Hippocampal formation (tissue), 2 donors: ENCODE results near the gene LRRC73.
A peak's percentile ranks its signal among the peaks of the same experiment; 100 is the strongest.
"Not testable (repeated sequence)": the region's sequence is repeated elsewhere in the genome, so short reads cannot be mapped to it uniquely, and the experiment has no call there.

Experiments
- DNase-seq, 2 donors: peaks; one replicate each; lab custom pipeline; 2025; lab: John Stamatoyannopoulos, UW

Gene LRRC73

GRCh38 chr6:43511824-43512415 is 1.8 kb upstream of the LRRC73 start:
- DNase-seq, result no peak

- no peak for DNase-seq
Measured at GRCh38 chr6:43510827-43511163, 649 bp upstream of the LRRC73 start.

- no peak for DNase-seq
Measured at GRCh38 chr6:43509142-43509983, 783 bp downstream of the LRRC73 start.

- no peak for DNase-seq
Measured at GRCh38 chr6:43508481-43509141, 1.5 kb downstream of the LRRC73 start.

- peak; percentile 62 to 75 for DNase-seq
Measured at GRCh38 chr6:43506667-43507471, 3.3 kb downstream of the LRRC73 start.

GRCh38 chr6:43506171-43506570 is 4.0 kb downstream of the LRRC73 start:
- DNase-seq, result no peak

- no peak for DNase-seq
Measured at GRCh38 chr6:43505718-43506117, 4.4 kb downstream of the LRRC73 start.

- no peak for DNase-seq
Measured at GRCh38 chr6:43504756-43505593, 5.2 kb downstream of the LRRC73 start.

- DNase-seq, result no peak
Measured at GRCh38 chr6:43503443-43503842, 6.7 kb downstream of the LRRC73 start.

- peak in 1 of 2 donors; percentile 26 for DNase-seq
Measured at GRCh38 chr6:43502666-43503065, 7.5 kb downstream of the LRRC73 start.

- no peak for DNase-seq
Measured at GRCh38 chr6:43500921-43501320, 9.2 kb downstream of the LRRC73 start.

- DNase-seq, result no peak
Measured at GRCh38 chr6:43499028-43499815, 10.9 kb downstream of the LRRC73 start.

- not testable (repeated sequence) for DNase-seq
Measured at GRCh38 chr6:43498291-43498690, 11.9 kb downstream of the LRRC73 start.

- DNase-seq, result no peak
Measured at GRCh38 chr6:43497689-43498088, 12.5 kb downstream of the LRRC73 start.

- DNase-seq, result no peak
Measured at GRCh38 chr6:43497129-43497396, 13.1 kb downstream of the LRRC73 start.

- peak; percentile 15 to 20 for DNase-seq
Measured at GRCh38 chr6:43496370-43497128, 13.6 kb downstream of the LRRC73 start.

- no peak for DNase-seq
Measured at GRCh38 chr6:43495409-43495941, 14.7 kb downstream of the LRRC73 start.

- DNase-seq, result no peak
Measured at GRCh38 chr6:43494766-43495165, 15.4 kb downstream of the LRRC73 start.

- no peak for DNase-seq
Measured at GRCh38 chr6:43494321-43494720, 15.8 kb downstream of the LRRC73 start.

GRCh38 chr6:43493833-43494232 is 16.3 kb downstream of the LRRC73 start:
- DNase-seq, result no peak
